Body of pancreas (tissue), 4 donors: ENCODE results near the gene CFDP1. TPM values are rescaled to one million over a fixed set of nuclear protein-coding genes. Genes with fewer than 3 reads are reported as not detected.

Experiments used
- ATAC-seq: fragments of 150-250 bp; one replicate; pipeline ENCODE4 v1.9.1; 2016
- DNase-seq, 4 donors: peaks; one replicate each; pipeline ENCODE4 v3.0.0-alpha.2; 2019
- H3K27ac ChIP-seq, 4 donors: fragments of 200-600 bp; sonication (generic); 1 replicate in 3 of 4; 2 replicates in 1 of 4; pipeline versions ENCODE4 v1.5.1 to v1.6.1; 2016 to 2019; ENCODE audit warnings: mild to moderate bottlenecking in 1 of 4, mixed read lengths in 1 of 4, moderate library complexity in 1 of 4
- H3K27me3 ChIP-seq, 2 donors: fragments of 200-600 bp; sonication (generic); one replicate each; pipeline ENCODE4 v1.6.0; 2016; ENCODE audit warnings: mild to moderate bottlenecking in 1 of 2
- H3K36me3 ChIP-seq, 2 donors: fragments of 200-600 bp; sonication (generic); replicated peaks in 1 of 2; 2 replicates each; pipeline ENCODE4 v1.5.1; 2016; ENCODE audit warnings: low read depth in 2 of 2; ENCODE audit not compliant: insufficient read depth in 1 of 2
- H3K4me1 ChIP-seq: fragments of 200-600 bp; sonication (generic); one replicate; pipeline ENCODE4 v1.6.0; 2016
- H3K4me3 ChIP-seq, 2 donors: fragments of 200-600 bp; sonication (generic); 1 replicate in 1 of 2; 2 replicates in 1 of 2; pipeline ENCODE4 v1.5.1; 2016 to 2019
- H3K9me3 ChIP-seq, 3 donors: fragments of 200-600 bp; sonication (generic); 1 replicate in 2 of 3; 2 replicates in 1 of 3; pipeline ENCODE4 v1.5.1; 2016
- POLR2A ChIP-seq, 3 donors: fragments of 450-650 bp; IDR thresholded peaks; one replicate each; pipeline ENCODE4 v1.6.1; 2016; ENCODE audit warnings: antibody characterized with exemption in 3 of 3, mild to moderate bottlenecking in 2 of 3
- whole genome bisulfite sequencing, 2 donors: methylation state at CpG; one replicate each; pipeline ENCODE4 v1.1.5; 2017; 5-methylcytosine and 5-hydroxymethylcytosine counted together
- intact Hi-C: fragments of 100-400 bp; cut with DNase I; formaldehyde crosslinking; loops from one replicate; pipeline ENCODE4 v1.15.1; 2023
- total RNA-seq, 2 donors: library from RNA; depleted of rRNA; stranded (reverse); fragments of >200 nt; gene quantifications; one replicate each; pipeline ENCODE4 v1.1.0, GENCODE V29; 2016
- TF ChIP-seq, protein P1 (sequence below), 7 experiments: fragments of 450-650 bp in 4 of 7; fragments of 200-600 bp in 3 of 7; sonication (generic) in 3 of 7; IDR thresholded peaks; one replicate each; pipeline ENCODE4 v1.5.1; 2016 to 2019; ENCODE audit warnings: antibody characterized with exemption in 7 of 7

The CFDP1 gene
- total RNA-seq, 2 donors from 2014 or later = 34.0 to 65.3 TPM

GRCh38 chr16:75452464-75453190 is 19.3 kb upstream of the CFDP1 start:
- TF ChIP-seq POLR2A (IDR thresholded peaks at IDR 0.05) = no peak
- TF ChIP-seq, protein P1, sequence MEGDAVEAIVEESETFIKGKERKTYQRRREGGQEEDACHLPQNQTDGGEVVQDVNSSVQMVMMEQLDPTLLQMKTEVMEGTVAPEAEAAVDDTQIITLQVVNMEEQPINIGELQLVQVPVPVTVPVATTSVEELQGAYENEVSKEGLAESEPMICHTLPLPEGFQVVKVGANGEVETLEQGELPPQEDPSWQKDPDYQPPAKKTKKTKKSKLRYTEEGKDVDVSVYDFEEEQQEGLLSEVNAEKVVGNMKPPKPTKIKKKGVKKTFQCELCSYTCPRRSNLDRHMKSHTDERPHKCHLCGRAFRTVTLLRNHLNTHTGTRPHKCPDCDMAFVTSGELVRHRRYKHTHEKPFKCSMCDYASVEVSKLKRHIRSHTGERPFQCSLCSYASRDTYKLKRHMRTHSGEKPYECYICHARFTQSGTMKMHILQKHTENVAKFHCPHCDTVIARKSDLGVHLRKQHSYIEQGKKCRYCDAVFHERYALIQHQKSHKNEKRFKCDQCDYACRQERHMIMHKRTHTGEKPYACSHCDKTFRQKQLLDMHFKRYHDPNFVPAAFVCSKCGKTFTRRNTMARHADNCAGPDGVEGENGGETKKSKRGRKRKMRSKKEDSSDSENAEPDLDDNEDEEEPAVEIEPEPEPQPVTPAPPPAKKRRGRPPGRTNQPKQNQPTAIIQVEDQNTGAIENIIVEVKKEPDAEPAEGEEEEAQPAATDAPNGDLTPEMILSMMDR (IDR thresholded peaks at IDR 0.05) = no peak
- peak overlapping the region in 2 of 4 donors; percentile 1 to 18 for H3K27ac ChIP-seq
- peaks cover 32% of the 10 kb centered on the region for H3K4me1 ChIP-seq
- DNase-seq (peak in 3 of 4 donors; percentile 18 to 26 (median 22)), ATAC-seq (peak; percentile 76)
- 52 to 61% methylated on average over 12 of the region's 12 CpGs for WGBS, 2 donors
- no peaks in the 10 kb centered on the region for H3K36me3 ChIP-seq
- H3K9me3 ChIP-seq = no peaks in the 10 kb centered on the region
- intact Hi-C loops = loop anchor here (10.0 kb wide), 1 partner anchor 182 kb away; no protein-coding TSS in a partner anchor
- H3K4me3 ChIP-seq = no peak overlapping the region
- H3K27me3 ChIP-seq = no peaks in the 10 kb centered on the region

DNA sequence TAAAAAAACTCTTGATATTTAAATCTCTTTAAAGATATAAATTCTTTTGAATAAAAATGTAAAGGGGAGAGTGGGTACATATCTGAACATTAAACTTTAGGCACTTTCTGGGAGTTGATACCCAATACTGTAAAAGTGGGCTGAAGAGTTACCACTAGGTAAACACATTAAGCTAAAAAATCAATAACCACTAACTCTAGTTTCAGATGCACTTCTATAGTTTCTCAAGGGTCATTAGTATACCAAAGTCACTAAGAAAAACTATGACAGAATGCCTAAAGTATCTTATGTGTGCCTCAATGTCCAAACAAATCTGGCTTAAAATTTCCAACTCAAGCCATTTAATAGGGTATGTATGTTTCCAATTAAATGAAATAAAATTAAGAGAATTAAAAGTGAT is 13.1 kb upstream of the CFDP1 start:
- Histone ChIP-seq H3K4me1 (no peaks in the 10 kb centered on the region), H3K9me3 (no peaks in the 10 kb centered on the region), H3K36me3 (no peaks in the 10 kb centered on the region), H3K27me3 (no peaks in the 10 kb centered on the region), H3K27ac (no peak overlapping the region), H3K4me3 (no peak overlapping the region)
- intact Hi-C loops = no loop called here
- ATAC-seq (no peak), DNase-seq (no peak)
- no peak for TF ChIP-seq POLR2A (IDR thresholded peaks at IDR 0.05)
- TF ChIP-seq, protein P1 (IDR thresholded peaks at IDR 0.05) = no peak

DNA sequence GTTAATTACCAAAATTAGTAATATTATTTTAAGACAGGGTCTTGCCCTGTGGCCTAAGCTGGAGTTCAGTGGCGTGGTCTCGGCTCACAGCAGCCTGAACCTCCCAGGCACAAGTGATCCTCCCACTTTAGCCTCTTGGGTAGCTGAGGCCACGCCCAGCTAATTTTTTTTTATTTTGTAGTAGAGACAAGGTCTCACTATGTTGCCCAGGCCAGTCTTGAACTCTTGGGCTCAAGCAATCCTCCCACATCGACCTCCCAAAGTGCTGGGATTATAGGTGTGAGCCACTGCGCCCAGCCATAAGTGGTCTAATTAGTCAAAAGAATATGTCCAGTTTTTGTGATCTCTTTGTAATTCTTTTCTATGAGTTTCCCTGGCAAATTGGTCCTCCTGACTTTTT is 12.0 kb upstream of the CFDP1 start:
- Histone ChIP-seq H3K4me1 (no peaks in the 10 kb centered on the region), H3K27ac (no peak overlapping the region), H3K9me3 (no peaks in the 10 kb centered on the region), H3K4me3 (no peak overlapping the region), H3K36me3 (no peaks in the 10 kb centered on the region), H3K27me3 (no peaks in the 10 kb centered on the region)
- no peak for DNase-seq
- intact Hi-C loops = no loop called here
- TF ChIP-seq, protein P1 (IDR thresholded peaks at IDR 0.05) = no peak
- TF ChIP-seq POLR2A (IDR thresholded peaks at IDR 0.05) = no peak
- 87 to 93% methylated on average over 4 to 5 of the region's 5 CpGs for WGBS, 2 donors
- ATAC-seq = no peak

- intact Hi-C loops = no loop called here
- WGBS, 2 donors = 83 to 91% methylated on average over 3 of the region's 3 CpGs
These were observed 10.0 kb upstream of the CFDP1 start for GRCh38 chr16:75443298-75443697.

More at GRCh38 chr16:75443298-75443697, 10.0 kb upstream of the CFDP1 start:
- DNase-seq (no peak), ATAC-seq (no peak)
- no peak overlapping the region for H3K4me3 ChIP-seq
- H3K27me3 ChIP-seq = no peaks in the 10 kb centered on the region
- no peak overlapping the region for H3K27ac ChIP-seq
- TF ChIP-seq POLR2A (IDR thresholded peaks at IDR 0.05) = no peak
- TF ChIP-seq, protein P1 (IDR thresholded peaks at IDR 0.05) = no peak
- no peaks in the 10 kb centered on the region for H3K36me3 ChIP-seq
- H3K9me3 ChIP-seq = no peaks in the 10 kb centered on the region
- H3K4me1 ChIP-seq = no peaks in the 10 kb centered on the region
